ENCODE results near the gene CNP. TPM values are rescaled to one million over a fixed set of nuclear protein-coding genes. Genes with fewer than 3 reads are reported as not detected.

The CNP gene
- total RNA-seq, 1 donor from 2014 or later = 84.3 TPM

GRCh38 chr17:41968676-41969075, 2.1 kb downstream of the CNP start:
- TF ChIP-seq, protein P1, sequence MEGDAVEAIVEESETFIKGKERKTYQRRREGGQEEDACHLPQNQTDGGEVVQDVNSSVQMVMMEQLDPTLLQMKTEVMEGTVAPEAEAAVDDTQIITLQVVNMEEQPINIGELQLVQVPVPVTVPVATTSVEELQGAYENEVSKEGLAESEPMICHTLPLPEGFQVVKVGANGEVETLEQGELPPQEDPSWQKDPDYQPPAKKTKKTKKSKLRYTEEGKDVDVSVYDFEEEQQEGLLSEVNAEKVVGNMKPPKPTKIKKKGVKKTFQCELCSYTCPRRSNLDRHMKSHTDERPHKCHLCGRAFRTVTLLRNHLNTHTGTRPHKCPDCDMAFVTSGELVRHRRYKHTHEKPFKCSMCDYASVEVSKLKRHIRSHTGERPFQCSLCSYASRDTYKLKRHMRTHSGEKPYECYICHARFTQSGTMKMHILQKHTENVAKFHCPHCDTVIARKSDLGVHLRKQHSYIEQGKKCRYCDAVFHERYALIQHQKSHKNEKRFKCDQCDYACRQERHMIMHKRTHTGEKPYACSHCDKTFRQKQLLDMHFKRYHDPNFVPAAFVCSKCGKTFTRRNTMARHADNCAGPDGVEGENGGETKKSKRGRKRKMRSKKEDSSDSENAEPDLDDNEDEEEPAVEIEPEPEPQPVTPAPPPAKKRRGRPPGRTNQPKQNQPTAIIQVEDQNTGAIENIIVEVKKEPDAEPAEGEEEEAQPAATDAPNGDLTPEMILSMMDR (conservative IDR thresholded peaks at IDR 0.05) = no peak

DNA sequence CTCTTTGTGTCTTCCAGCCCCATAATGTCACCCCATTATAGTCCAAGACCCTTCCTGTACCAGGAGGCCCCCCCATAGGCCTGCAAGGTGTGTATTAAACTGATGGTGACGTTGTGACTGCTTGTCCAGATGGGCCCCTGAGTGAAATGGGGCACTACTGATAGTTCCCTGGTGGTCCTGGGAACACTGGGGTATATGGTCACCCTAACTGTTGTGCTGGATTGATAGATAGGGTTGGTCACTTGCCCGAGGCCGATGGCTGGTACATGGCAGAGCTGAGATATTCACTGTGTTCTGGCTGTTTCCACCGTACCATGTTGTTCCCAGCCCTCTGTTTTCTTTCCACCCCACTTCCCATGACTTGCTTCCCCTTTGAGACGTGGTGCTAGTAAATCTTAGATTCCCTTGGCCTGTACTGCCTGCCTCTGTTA, 4.3 kb downstream of the CNP start:
- Mint-ChIP-seq H3K4me3 (peak overlapping the region; percentile 24), H3K9me3 (no peaks in the 10 kb centered on the region), H3K27me3 (no peaks in the 10 kb centered on the region), H3K36me3 (peaks cover 19% of the 10 kb centered on the region), H3K27ac (no peak overlapping the region), H3K4me1 (ENCODE audit: unreplicated experiment) (peaks cover 15% of the 10 kb centered on the region)
- no peak for DNase-seq (ENCODE audit: extremely low spot score, unreplicated experiment)
- TF ChIP-seq, protein P1 (conservative IDR thresholded peaks at IDR 0.05) = no peak

More at GRCh38 chr17:41968676-41969075, 2.1 kb downstream of the CNP start:
- Mint-ChIP-seq H3K4me1 (ENCODE audit: unreplicated experiment) (peaks cover 27% of the 10 kb centered on the region), H3K4me3 (peak overlapping the region; percentile 54), H3K27ac (no peak overlapping the region), H3K27me3 (no peaks in the 10 kb centered on the region), H3K36me3 (peaks cover 19% of the 10 kb centered on the region), H3K9me3 (no peaks in the 10 kb centered on the region)
- DNase-seq (ENCODE audit: extremely low spot score, unreplicated experiment) = no peak

GRCh38 chr17:41971721-41972523, 5.3 kb downstream of the CNP start:
- peaks cover 13% of the 10 kb centered on the region for H3K4me1 Mint-ChIP-seq (ENCODE audit: unreplicated experiment)

GRCh38 chr17:41972571-41973407, 6.2 kb downstream of the CNP start:
- Mint-ChIP-seq H3K36me3 (peaks cover 22% of the 10 kb centered on the region), H3K9me3 (no peaks in the 10 kb centered on the region), H3K27ac (peak overlapping the region; percentile 69), H3K4me3 (peak overlapping the region; percentile 62), H3K4me1 (ENCODE audit: unreplicated experiment) (peaks cover 13% of the 10 kb centered on the region), H3K27me3 (no peaks in the 10 kb centered on the region)
- no peak for DNase-seq (ENCODE audit: extremely low spot score, unreplicated experiment)
- TF ChIP-seq, protein P1 (conservative IDR thresholded peaks at IDR 0.05) = no peak

More at GRCh38 chr17:41971721-41972523, 5.3 kb downstream of the CNP start:
- Mint-ChIP-seq H3K27ac (peak overlapping the region; percentile 69), H3K4me3 (no peak overlapping the region), H3K9me3 (no peaks in the 10 kb centered on the region), H3K27me3 (no peaks in the 10 kb centered on the region), H3K36me3 (peaks cover 19% of the 10 kb centered on the region)
- TF ChIP-seq, protein P1 (conservative IDR thresholded peaks at IDR 0.05) = no peak
- no peak for DNase-seq (ENCODE audit: extremely low spot score, unreplicated experiment)

GRCh38 chr17:41973408-41973811, 6.8 kb downstream of the CNP start:
- TF ChIP-seq, protein P1 (conservative IDR thresholded peaks at IDR 0.05) = no peak
- no peak for DNase-seq (ENCODE audit: extremely low spot score, unreplicated experiment)
- Mint-ChIP-seq H3K9me3 (no peaks in the 10 kb centered on the region), H3K27me3 (no peaks in the 10 kb centered on the region), H3K4me1 (ENCODE audit: unreplicated experiment) (peaks cover 13% of the 10 kb centered on the region), H3K27ac (peak overlapping the region; percentile 69), H3K36me3 (peaks cover 18% of the 10 kb centered on the region), H3K4me3 (peak overlapping the region; percentile 52)

Measured in type B pancreatic cell (in vitro differentiated cells).